Progenitor cell of endocrine pancreas (in vitro differentiated cells): ENCODE data around the gene THG1L. TPM values are rescaled to one million over a fixed set of nuclear protein-coding genes. Genes with fewer than 3 reads are reported as not detected.

Experiments used
- DNase-seq: peaks from one replicate; pipeline ENCODE4 v3.0.0; 2021; ENCODE audit warnings: low spot score; ENCODE audit not compliant: unreplicated experiment
- H3K27ac Mint-ChIP-seq: 2 replicates; pipeline ENCODE4 v1.8.0; 2021; ENCODE audit warnings: mild to moderate bottlenecking, moderate library complexity, mixed read lengths
- H3K27me3 Mint-ChIP-seq: 2 replicates; pipeline ENCODE4 v1.8.0; 2021; ENCODE audit warnings: mixed read lengths
- H3K36me3 Mint-ChIP-seq: 2 replicates; pipeline ENCODE4 v1.8.0; 2022; ENCODE audit warnings: mixed read lengths; ENCODE audit not compliant: insufficient read depth
- H3K4me1 Mint-ChIP-seq: 2 replicates; pipeline ENCODE4 v1.8.0; 2021; ENCODE audit warnings: low read depth, mixed read lengths
- H3K4me3 Mint-ChIP-seq: 2 replicates; pipeline ENCODE4 v1.8.0; 2021; ENCODE audit warnings: low read depth, mild to moderate bottlenecking, moderate library complexity, mixed read lengths
- H3K9me3 Mint-ChIP-seq: 2 replicates; pipeline ENCODE4 v1.8.0; 2021; ENCODE audit warnings: low read depth, mixed read lengths
- total RNA-seq: library from RNA; stranded (reverse); gene quantifications from 2 replicates; pipeline ENCODE4 v1.2.1, GENCODE V29; 2021
- TF ChIP-seq, protein P1 (sequence below): fragments of 200-600 bp; sonication (generic); IDR thresholded peaks from one replicate; pipeline ENCODE4 v1.5.0; 2021; ENCODE audit warnings: antibody characterized with exemption, mild to moderate bottlenecking; ENCODE audit not compliant: unreplicated experiment

THG1L gene
- total RNA-seq, 1 donor from 2014 or later = 13.2 TPM

DNA sequence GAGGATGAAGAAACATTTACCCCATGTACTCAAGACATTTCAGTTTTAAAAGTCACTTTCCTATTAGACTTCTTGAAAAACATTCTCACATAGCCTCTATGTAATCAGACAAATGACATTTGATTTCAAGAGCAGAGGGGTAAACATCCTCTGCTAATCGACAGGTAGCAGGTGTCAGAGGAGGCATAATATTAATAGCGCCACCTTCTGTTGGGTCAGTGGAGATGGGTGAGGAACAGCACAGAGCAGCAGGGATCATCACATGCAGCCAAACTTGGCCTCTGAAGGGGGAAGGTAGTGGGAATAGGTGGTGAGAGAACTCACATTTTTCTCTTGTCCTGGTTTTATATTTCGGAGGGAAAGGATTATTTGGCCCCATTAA, 9.0 kb downstream of the THG1L start:
- TF ChIP-seq, protein P1, sequence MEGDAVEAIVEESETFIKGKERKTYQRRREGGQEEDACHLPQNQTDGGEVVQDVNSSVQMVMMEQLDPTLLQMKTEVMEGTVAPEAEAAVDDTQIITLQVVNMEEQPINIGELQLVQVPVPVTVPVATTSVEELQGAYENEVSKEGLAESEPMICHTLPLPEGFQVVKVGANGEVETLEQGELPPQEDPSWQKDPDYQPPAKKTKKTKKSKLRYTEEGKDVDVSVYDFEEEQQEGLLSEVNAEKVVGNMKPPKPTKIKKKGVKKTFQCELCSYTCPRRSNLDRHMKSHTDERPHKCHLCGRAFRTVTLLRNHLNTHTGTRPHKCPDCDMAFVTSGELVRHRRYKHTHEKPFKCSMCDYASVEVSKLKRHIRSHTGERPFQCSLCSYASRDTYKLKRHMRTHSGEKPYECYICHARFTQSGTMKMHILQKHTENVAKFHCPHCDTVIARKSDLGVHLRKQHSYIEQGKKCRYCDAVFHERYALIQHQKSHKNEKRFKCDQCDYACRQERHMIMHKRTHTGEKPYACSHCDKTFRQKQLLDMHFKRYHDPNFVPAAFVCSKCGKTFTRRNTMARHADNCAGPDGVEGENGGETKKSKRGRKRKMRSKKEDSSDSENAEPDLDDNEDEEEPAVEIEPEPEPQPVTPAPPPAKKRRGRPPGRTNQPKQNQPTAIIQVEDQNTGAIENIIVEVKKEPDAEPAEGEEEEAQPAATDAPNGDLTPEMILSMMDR = peak; percentile 50
- H3K9me3 Mint-ChIP-seq = no peaks in the 10 kb centered on the region
- H3K4me1 Mint-ChIP-seq = peaks cover 5% of the 10 kb centered on the region
- H3K36me3 Mint-ChIP-seq = peaks cover 5% of the 10 kb centered on the region
- no peak overlapping the region for H3K27ac Mint-ChIP-seq
- no peak for DNase-seq
- H3K4me3 Mint-ChIP-seq = no peak overlapping the region
- H3K27me3 Mint-ChIP-seq = peaks cover 9% of the 10 kb centered on the region

GRCh38 chr5:157741131-157741530, 9.9 kb downstream of the THG1L start:
- TF ChIP-seq, protein P1 = no peak
- no peaks in the 10 kb centered on the region for H3K9me3 Mint-ChIP-seq
- H3K4me1 Mint-ChIP-seq = peaks cover 5% of the 10 kb centered on the region
- H3K4me3 Mint-ChIP-seq = no peak overlapping the region
- peaks cover 5% of the 10 kb centered on the region for H3K36me3 Mint-ChIP-seq
- DNase-seq = no peak
- peaks cover 11% of the 10 kb centered on the region for H3K27me3 Mint-ChIP-seq
- no peak overlapping the region for H3K27ac Mint-ChIP-seq

- TF ChIP-seq, protein P1 = peak; percentile 100
- no peaks in the 10 kb centered on the region for H3K9me3 Mint-ChIP-seq
- peak within 1 kb of the TSS; percentile 33 for H3K27ac Mint-ChIP-seq
- H3K4me3 Mint-ChIP-seq = peak within 1 kb of the TSS; percentile 93
- H3K27me3 Mint-ChIP-seq = peaks cover 11% of the 10 kb centered on the region
- peaks cover 3% of the 10 kb centered on the region for H3K36me3 Mint-ChIP-seq
- H3K4me1 Mint-ChIP-seq = peaks cover 5% of the 10 kb centered on the region
- peak; percentile 91 for DNase-seq
Measured at GRCh38 chr5:157743163-157744050, 12.2 kb downstream of the THG1L start, which contains the start of gene LSM11. Gene LSM11 (plus strand): TSS chr5:157743712. CDS start chr5:157743751, 39 bp downstream.

- H3K9me3 Mint-ChIP-seq = no peaks in the 10 kb centered on the region
- DNase-seq = no peak
- peak overlapping the region; percentile 93 for H3K4me3 Mint-ChIP-seq
- H3K36me3 Mint-ChIP-seq = no peaks in the 10 kb centered on the region
- peaks cover 11% of the 10 kb centered on the region for H3K27me3 Mint-ChIP-seq
- TF ChIP-seq, protein P1 = no peak
- peaks cover 5% of the 10 kb centered on the region for H3K4me1 Mint-ChIP-seq
- peak overlapping the region; percentile 33 for H3K27ac Mint-ChIP-seq
Measured at GRCh38 chr5:157744051-157745011, 13.1 kb downstream of the THG1L start.

GRCh38 chr5:157745041-157745456, 13.8 kb downstream of the THG1L start:
- Mint-ChIP-seq H3K9me3 (no peaks in the 10 kb centered on the region), H3K36me3 (no peaks in the 10 kb centered on the region), H3K27ac (no peak overlapping the region), H3K4me3 (peak overlapping the region; percentile 93), H3K27me3 (peaks cover 11% of the 10 kb centered on the region), H3K4me1 (peaks cover 5% of the 10 kb centered on the region)
- no peak for DNase-seq
- TF ChIP-seq, protein P1 = no peak
